GM12864 (cell line): ENCODE results near the gene COL26A1.

Source experiments
- DNase-seq: peaks from one replicate; pipeline ENCODE4 v3.0.0-alpha.2; 2011; ENCODE audit warnings: low read depth
- H3K4me3 ChIP-seq: 2 replicates; pipeline ENCODE4 v1.5.1; 2011; ENCODE audit warnings: mild to moderate bottlenecking, low read depth, low read length, control low read depth
- TF ChIP-seq, protein P1 (sequence below): IDR thresholded peaks from 2 replicates; pipeline ENCODE4 v1.5.1; 2011; ENCODE audit warnings: low read depth, mild to moderate bottlenecking, moderate library complexity, low read length, control low read depth, inconsistent platforms; ENCODE audit errors: missing control alignments

The COL26A1 gene

DNA sequence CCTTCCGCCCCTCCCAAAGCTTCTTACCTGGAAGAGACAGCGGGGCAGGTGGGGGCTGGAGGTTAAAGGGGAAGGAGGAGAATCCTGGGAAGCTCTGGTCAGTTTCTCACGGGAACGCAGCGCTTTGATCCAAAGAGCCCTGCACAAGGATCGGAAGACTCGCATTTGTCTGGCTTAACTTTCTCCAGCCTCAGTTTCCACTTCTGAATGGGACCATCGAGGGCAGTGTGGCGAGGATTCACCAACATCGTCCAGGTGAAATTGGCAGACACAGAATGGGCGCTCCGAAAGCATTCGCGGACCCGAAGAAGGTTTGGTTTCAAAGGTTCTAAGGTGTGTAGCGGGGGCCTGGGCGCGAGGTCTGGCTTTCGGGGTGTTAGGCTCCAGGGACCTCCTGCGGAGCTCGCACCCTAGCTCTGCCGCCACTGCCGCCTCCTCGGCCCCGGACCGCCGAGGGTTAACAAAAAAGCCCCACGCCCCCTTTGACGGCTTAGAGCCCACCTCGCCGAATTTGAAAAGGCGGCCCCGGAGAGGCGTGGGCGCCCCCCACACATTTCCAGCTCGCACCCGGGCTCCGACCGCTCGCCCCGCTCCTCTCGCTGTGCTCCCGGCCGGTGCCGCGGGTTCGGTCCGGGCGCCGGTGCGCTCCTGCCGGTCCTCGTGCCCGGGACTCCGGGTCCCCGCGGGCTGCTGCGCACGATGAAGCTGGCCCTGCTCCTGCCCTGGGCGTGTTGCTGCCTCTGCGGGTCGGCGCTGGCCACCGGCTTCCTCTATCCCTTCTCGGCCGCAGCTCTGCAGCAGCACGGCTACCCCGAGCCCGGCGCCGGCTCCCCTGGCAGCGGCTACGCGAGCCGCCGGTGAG, at the start of gene COL26A1:
TSS of gene COL26A1 (plus strand) at position 542 of the 862 bp plus-strand sequence. CDS start at position 700, 158 bp downstream.
- no peak for DNase-seq
- TF ChIP-seq, protein P1, sequence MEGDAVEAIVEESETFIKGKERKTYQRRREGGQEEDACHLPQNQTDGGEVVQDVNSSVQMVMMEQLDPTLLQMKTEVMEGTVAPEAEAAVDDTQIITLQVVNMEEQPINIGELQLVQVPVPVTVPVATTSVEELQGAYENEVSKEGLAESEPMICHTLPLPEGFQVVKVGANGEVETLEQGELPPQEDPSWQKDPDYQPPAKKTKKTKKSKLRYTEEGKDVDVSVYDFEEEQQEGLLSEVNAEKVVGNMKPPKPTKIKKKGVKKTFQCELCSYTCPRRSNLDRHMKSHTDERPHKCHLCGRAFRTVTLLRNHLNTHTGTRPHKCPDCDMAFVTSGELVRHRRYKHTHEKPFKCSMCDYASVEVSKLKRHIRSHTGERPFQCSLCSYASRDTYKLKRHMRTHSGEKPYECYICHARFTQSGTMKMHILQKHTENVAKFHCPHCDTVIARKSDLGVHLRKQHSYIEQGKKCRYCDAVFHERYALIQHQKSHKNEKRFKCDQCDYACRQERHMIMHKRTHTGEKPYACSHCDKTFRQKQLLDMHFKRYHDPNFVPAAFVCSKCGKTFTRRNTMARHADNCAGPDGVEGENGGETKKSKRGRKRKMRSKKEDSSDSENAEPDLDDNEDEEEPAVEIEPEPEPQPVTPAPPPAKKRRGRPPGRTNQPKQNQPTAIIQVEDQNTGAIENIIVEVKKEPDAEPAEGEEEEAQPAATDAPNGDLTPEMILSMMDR = no peak

DNA sequence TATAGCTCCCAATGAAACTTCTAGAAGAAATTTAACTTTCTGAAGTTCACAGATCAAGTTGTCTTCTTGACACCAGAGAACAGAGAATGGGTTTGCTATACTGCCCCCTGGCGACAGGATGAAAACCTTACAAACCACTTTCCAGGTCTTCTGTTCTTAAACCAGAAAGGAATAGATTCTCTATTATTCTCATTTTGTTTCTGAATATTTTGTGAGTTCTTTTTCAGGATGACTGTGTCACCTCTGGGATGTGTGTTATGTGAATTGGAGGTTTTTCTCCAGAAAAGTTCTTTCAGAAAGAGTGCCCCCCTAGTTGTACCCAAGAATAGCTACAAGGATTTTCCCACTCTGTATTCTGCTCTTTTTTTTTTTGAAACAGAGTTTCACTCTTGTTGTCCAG, 47.3 kb upstream of the COL26A1 start:
- H3K4me3 ChIP-seq = no peak overlapping the region
- DNase-seq = peak; percentile 29
- TF ChIP-seq, protein P1 = peak; percentile 69

More for the DNA sequence above, at the start of gene COL26A1:
- no peak within 1 kb of the TSS for H3K4me3 ChIP-seq

DNA sequence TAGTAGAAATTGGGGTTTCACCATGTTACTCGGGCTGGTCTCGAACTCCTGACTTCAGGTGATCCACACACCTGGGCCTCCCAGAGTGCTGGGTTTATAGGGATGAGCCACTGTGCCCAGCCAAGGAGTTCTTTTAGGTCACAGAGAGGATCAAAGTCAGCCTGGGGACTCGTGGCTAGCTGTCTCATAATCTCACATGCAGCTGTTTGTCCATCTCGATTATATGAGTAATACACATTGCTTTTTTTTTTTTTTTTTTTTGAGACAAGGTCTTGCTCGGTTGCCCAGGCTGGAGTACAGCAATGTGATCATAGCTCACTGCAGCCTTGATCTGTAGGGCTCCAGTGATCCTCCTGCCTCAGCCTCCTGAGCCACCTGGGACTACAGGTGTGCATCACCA, 43.3 kb upstream of the COL26A1 start:
- no peak for DNase-seq
- TF ChIP-seq, protein P1 = no peak
- H3K4me3 ChIP-seq = no peak overlapping the region

DNA sequence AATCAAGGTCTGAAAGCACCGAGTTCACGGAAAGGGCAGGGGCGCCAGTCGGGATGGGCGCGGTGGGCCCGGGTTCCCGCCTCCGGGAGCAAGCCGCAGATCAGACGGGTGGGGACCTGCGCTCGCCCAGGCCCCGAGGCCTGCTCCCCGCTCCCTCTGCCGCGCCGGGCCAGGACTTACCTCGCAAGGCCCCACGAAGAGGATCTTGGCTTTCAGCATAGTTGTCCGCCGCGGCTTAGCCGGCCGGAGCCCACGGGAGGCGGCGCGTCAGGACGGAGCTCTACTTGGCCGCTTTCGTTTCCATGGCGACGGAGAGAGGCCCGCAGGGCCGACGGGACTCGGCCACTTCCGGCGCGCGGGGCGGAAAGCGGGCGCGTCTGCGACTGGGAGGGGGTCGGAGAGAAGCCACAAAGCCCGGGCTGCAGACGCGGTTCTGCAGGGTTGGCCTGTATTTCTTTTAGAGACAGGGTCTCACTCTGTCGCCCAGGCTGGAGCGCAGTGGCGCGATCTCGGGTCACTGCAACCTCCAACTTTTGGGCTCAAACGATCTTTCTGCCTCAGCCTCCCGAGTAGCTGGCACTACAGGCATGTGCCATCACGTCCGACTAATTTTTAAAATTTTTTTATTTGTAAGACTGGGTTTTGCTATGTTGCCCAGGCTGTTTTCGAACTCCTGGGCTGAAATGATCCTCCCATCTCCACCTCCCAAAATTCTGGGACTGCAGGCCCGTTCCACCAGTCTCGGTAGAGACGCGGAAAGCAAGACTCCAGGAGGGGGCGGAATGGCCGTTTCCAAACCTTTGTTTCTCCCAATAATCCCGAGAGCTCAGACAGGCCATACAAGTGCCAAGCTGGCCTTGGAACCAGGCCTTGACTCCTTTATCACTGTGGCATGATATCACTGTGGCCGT, 40.9 kb upstream of the COL26A1 start, which contains the start of gene IFT22:
TSS of gene IFT22 (minus strand) at position 322 of the 911 bp plus-strand sequence. CDS start at position 219, 103 bp downstream.
- TF ChIP-seq, protein P1 = peak; percentile 24
- H3K4me3 ChIP-seq = peak within 1 kb of the TSS; percentile 64
- DNase-seq = peak; percentile 65

DNA sequence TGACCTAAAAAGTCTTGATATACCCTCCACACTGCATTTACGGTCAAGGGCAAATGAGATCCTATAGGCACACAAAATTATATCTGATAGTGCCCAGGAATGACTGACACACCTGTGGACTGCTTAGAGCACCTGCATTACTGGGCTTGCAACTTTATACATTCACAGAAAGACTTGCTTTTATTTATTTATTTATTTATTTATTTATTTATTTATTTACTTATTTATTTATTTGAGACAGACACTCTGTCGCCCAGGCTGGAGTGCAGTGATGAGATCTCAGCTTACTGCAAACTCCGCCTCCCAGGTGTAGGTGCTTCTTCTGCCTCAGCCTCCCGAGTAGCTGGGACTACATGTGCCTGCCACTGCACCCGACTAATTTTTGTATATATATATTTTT, 34.5 kb upstream of the COL26A1 start:
- no peak for DNase-seq
- H3K4me3 ChIP-seq = no peak overlapping the region
- TF ChIP-seq, protein P1 = no peak

DNA sequence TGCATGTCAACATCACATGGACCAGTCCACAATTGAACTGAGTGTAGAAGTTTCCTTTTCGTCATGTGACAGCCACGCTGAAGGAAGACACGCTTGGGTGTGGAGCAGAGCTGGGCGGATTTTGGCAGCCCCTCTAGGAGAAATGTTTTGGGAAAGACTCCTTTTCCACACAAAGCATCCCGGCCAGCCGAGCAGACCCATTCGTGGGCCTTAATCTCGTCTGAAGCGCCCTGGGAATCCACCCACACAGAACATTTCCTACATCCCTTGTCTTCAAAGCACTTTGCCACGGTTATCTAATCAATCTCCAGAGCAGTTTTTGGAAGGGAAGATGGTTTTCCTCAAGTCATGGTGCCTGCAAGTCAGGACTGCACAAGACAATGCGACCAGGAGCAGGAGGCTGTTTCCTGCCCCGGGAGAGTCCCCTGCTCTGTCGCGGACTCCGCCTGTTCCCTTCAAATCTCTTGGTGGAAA, 32.6 kb upstream of the COL26A1 start:
- H3K4me3 ChIP-seq = no peak overlapping the region
- no peak for DNase-seq
- TF ChIP-seq, protein P1 = no peak
